Type B pancreatic cell (in vitro differentiated cells): Measurements from ENCODE around the gene CHST7. TPM values are rescaled to one million over a fixed set of nuclear protein-coding genes. Genes with fewer than 3 reads are reported as not detected.
"Not testable (repeated sequence)": the region's sequence is repeated elsewhere in the genome, so short reads cannot be mapped to it uniquely, and the experiment has no call there.

Source experiments
- DNase-seq: peaks from one replicate; pipeline ENCODE4 v3.0.0; 2021; ENCODE audit warnings: mixed read lengths; ENCODE audit not compliant: unreplicated experiment; ENCODE audit errors: extremely low spot score
- H3K27ac Mint-ChIP-seq: 2 replicates; pipeline ENCODE4 v1.8.0; 2021; ENCODE audit warnings: mild to moderate bottlenecking, mixed read lengths
- H3K27me3 Mint-ChIP-seq: 2 replicates; pipeline ENCODE4 v1.8.0; 2021; ENCODE audit warnings: mixed read lengths
- H3K36me3 Mint-ChIP-seq: 2 replicates; pipeline ENCODE4 v1.8.0; 2021; ENCODE audit warnings: mixed read lengths
- H3K4me1 Mint-ChIP-seq: one replicate; pipeline ENCODE4 v1.8.0; 2021; ENCODE audit warnings: mixed read lengths; ENCODE audit not compliant: unreplicated experiment
- H3K4me3 Mint-ChIP-seq: 2 replicates; pipeline ENCODE4 v1.8.0; 2021; ENCODE audit warnings: mild to moderate bottlenecking, mixed read lengths
- H3K9me3 Mint-ChIP-seq: 2 replicates; pipeline ENCODE4 v1.8.0; 2021; ENCODE audit warnings: mixed read lengths
- CTCF ChIP-seq: fragments of 200-600 bp; sonication (generic); conservative IDR thresholded peaks from 2 replicates; pipeline ENCODE4 v1.5.0; 2021; ENCODE audit warnings: antibody characterized with exemption, mild to moderate bottlenecking
- long read RNA-seq: library from polyadenylated mRNA; unstranded; transcript quantifications from one replicate; pipeline ENCODE4 v2.0.0, GENCODE V29; 2020
- total RNA-seq: library from RNA; stranded (reverse); gene quantifications from 2 replicates; pipeline ENCODE4 v1.2.1, GENCODE V29; 2021; ENCODE audit warnings: low replicate concordance

CHST7 gene, protein sequence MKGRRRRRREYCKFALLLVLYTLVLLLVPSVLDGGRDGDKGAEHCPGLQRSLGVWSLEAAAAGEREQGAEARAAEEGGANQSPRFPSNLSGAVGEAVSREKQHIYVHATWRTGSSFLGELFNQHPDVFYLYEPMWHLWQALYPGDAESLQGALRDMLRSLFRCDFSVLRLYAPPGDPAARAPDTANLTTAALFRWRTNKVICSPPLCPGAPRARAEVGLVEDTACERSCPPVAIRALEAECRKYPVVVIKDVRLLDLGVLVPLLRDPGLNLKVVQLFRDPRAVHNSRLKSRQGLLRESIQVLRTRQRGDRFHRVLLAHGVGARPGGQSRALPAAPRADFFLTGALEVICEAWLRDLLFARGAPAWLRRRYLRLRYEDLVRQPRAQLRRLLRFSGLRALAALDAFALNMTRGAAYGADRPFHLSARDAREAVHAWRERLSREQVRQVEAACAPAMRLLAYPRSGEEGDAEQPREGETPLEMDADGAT
- 1.2 and 3.8 TPM in 2 replicates for total RNA-seq
- long read RNA-seq = 0 reads

GRCh38 chrX:46573331-46573891 lies at the start of gene CHST7:
TSS of gene CHST7 (plus strand) at chrX:46573765. CDS start at chrX:46573932, 167 bp downstream.
- peaks cover 30% of the 10 kb centered on the region for H3K27me3 Mint-ChIP-seq
- H3K4me1 Mint-ChIP-seq = peaks cover 10% of the 10 kb centered on the region
- peak; percentile 73 for DNase-seq
- H3K36me3 Mint-ChIP-seq = no peaks in the 10 kb centered on the region
- TF ChIP-seq CTCF = peak; percentile 26
- H3K9me3 Mint-ChIP-seq = no peaks in the 10 kb centered on the region
- peak within 1 kb of the TSS; percentile 79 for H3K4me3 Mint-ChIP-seq
- no peak within 1 kb of the TSS for H3K27ac Mint-ChIP-seq

GRCh38 chrX:46528640-46529039 lies 44.9 kb upstream of the CHST7 start:
- not testable (repeated sequence) for H3K9me3 Mint-ChIP-seq, H3K27ac Mint-ChIP-seq, DNase-seq, H3K4me1 Mint-ChIP-seq, H3K36me3 Mint-ChIP-seq, H3K4me3 Mint-ChIP-seq, H3K27me3 Mint-ChIP-seq

- not testable (repeated sequence) for DNase-seq, H3K27ac Mint-ChIP-seq, H3K9me3 Mint-ChIP-seq, H3K4me3 Mint-ChIP-seq, H3K27me3 Mint-ChIP-seq, H3K36me3 Mint-ChIP-seq, H3K4me1 Mint-ChIP-seq
Observed at GRCh38 chrX:46529740-46530403, 43.7 kb upstream of the CHST7 start.

- H3K4me3 Mint-ChIP-seq, H3K27me3 Mint-ChIP-seq, H3K27ac Mint-ChIP-seq, H3K36me3 Mint-ChIP-seq, H3K4me1 Mint-ChIP-seq, DNase-seq, H3K9me3 Mint-ChIP-seq: not testable (repeated sequence)
Observed at GRCh38 chrX:46530404-46530908, 43.1 kb upstream of the CHST7 start.

GRCh38 chrX:46531442-46531841 lies 42.1 kb upstream of the CHST7 start:
- no peaks in the 10 kb centered on the region for H3K4me1 Mint-ChIP-seq
- H3K27ac Mint-ChIP-seq = no peak overlapping the region
- H3K27me3 Mint-ChIP-seq = no peaks in the 10 kb centered on the region
- no peak overlapping the region for H3K4me3 Mint-ChIP-seq
- TF ChIP-seq CTCF = no peak
- H3K9me3 Mint-ChIP-seq = no peaks in the 10 kb centered on the region
- peaks cover 4% of the 10 kb centered on the region for H3K36me3 Mint-ChIP-seq
- DNase-seq = no peak

- H3K27ac Mint-ChIP-seq = peak overlapping the region; percentile 11
- H3K9me3 Mint-ChIP-seq = no peaks in the 10 kb centered on the region
- no peak for TF ChIP-seq CTCF
- no peak for DNase-seq
- H3K27me3 Mint-ChIP-seq = no peaks in the 10 kb centered on the region
- H3K36me3 Mint-ChIP-seq = no peaks in the 10 kb centered on the region
- peaks cover 6% of the 10 kb centered on the region for H3K4me1 Mint-ChIP-seq
- H3K4me3 Mint-ChIP-seq = no peak overlapping the region
Observed at GRCh38 chrX:46543441-46543840, 30.1 kb upstream of the CHST7 start.

- not testable (repeated sequence) for H3K9me3 Mint-ChIP-seq, H3K27me3 Mint-ChIP-seq, H3K36me3 Mint-ChIP-seq, H3K4me1 Mint-ChIP-seq, DNase-seq
- H3K27ac Mint-ChIP-seq = peak overlapping the region; percentile 95
- H3K4me3 Mint-ChIP-seq = peak overlapping the region; percentile 98
Observed at GRCh38 chrX:46544527-46544926, 29.0 kb upstream of the CHST7 start.
